ENCODE data around the gene XRCC1.
"Not testable (repeated sequence)": the region's sequence is repeated elsewhere in the genome, so short reads cannot be mapped to it uniquely, and the experiment has no call there.

XRCC1 gene

DNA sequence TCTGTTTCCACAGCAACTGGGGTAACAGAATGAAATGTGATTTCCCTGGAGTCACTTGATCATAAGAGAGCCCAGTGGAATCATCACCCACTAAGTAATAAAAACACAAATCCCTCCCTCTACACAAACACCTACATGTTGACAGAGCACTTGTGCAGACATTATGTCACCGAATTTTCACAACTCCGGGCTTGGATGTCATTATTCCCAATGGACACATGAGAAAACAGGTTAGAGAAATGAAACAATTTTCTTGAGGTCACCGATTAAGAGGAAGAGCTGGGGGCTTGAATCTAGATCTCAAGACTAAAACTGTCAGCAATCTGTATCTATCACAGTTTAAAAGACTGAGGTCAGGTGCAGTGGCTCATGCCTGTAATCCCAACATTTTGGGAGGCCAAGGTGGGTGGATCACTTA, 3.1 kb downstream of the XRCC1 start:
- no peak for DNase-seq

DNA sequence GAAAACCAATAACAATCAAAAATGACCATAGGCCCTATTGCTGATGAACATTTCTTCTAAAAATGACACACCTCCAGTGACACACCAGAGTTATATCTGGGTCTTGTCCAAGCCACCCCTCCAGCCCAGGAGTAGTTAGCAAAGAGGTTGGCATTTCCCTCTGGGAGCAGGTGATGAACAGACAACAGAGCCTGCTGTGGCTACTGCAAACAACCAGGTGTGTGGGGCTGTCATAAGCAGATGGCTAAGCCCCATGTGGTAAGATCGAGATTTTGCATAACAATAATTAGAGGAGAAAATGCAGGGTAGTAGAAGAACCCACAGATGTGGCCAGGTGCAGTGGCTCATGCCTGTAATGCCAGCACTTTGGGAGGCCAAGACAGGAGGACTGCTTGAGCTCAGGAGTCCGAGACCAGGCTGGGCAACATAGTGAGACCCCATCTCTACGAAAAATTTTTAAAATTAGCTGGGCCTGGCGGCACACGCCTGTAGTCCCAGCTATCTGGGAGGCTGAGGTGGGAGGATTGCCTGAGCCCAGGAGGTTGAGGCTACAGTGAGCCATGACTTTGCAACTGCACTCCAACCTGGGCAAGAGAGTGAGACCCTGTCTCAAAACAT, 5.0 kb downstream of the XRCC1 start:
- peak; percentile 48 to 70 for DNase-seq

DNA sequence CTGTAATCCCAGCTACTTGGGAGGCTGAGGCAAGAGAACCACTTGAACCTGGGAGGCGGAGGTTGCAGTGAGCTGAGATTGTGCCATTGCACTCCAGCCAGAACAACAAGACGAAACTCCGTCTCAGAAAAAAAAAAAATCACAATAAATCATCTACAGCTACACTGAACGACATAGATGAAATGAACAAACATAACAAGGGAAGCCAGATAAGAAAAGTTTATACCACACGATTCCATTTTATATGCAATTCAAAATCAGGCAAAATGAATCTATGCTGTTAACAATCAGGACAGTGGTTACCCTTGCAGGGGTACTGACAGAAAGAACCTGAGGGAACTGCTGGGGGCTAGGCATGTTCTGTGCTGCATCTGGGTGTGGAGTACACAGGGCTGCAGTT, 5.7 kb downstream of the XRCC1 start:
- DNase-seq, result no peak

DNA sequence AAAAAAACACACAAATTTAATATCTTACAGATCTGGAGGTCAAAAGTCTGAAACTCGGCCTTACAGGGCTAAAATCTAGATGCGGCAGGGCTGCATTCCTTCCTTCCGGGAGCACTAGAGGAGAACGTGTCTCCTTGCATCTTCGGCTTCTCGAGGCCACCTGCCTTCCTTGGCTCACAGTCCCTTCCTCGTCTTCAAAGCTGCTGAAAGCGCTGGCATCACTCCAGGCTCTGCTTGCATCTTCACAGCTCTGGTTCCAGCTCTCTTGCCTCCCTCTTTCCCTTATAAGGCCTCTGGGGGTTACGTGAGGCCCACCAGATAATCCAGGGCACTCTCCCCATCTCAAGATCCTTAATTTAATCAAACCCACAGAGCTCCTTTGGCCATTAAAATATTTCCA, 10.5 kb downstream of the XRCC1 start:
- no peak for DNase-seq

DNA sequence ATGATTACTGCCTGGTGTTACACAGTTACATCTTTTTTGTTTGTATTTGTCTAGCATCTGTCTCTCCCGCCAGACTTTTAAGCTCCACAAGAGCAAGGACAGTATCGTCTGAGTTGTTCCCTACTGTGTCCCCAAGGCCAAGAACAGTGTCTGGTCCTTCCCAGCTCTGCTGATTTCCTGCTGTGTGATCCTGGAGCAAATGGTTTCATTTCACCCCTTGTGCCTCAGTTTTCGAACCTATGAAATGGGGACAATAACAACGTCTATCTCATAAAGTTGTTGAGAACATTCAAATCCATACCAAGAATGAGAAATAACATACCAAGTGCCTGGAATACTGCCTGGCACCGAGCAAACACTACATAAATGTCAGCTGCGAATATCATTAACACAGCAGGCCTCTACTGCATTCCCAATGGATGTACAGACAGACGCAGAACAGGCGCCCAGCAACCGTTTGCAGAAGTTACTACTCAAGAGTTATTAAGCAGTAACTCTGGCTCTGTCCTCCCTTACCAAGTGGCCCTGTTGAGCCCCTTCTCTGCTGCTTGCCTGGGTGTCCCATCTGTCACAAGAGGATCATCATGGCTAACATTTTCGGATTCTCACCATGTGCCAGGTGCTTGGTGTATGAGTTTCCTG, 11.4 kb downstream of the XRCC1 start:
- DNase-seq, result no peak

DNA sequence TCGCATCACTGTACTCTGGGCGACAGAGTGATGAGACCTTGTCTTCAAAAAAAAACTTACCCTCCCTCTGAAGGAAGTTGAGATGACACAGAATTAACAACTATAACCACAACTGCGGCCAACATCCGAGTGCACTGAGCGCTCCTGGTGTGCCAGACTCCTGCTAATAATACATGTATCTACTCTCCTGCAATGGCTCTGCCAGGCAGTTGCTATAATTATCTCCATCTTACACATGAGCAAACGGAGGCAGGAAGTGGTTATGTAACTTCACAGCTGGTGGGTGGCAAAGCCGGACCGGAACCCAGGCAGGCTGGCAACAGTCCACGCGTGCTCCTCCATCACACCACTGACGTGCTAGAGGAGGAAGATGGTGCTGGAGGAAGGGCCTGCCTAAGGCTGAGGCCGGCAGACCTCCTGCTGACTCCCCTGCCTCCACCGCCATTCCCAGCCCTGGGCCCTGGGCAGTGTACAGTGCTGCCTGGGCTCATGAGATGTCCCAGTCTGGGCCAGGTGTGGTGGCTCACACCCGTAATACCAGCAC, 12.6 kb downstream of the XRCC1 start:
- DNase-seq, result no peak

DNA sequence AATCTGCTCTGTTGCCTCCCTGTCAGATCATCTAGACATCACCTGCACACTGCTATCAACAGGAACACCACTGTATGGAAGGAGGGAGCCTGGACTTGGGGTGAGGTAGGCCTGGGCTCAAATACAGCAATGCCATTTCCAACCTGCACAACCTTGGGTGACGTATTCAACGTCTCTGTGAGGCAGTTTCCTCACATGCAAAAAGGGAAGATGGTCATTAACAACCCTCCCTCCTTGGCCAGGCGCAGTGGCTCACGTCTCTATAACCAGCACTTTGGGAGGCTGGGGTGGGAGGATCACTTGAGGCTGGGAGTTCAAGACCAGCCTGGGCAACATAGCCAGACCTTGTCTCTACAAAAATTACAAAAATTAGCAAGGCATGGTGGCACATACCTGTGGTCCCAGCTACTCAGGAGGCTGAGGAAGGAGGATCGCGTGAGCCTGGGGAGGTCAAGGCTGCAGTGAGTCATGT, 13.1 kb downstream of the XRCC1 start:
- DNase-seq, result no peak

DNA sequence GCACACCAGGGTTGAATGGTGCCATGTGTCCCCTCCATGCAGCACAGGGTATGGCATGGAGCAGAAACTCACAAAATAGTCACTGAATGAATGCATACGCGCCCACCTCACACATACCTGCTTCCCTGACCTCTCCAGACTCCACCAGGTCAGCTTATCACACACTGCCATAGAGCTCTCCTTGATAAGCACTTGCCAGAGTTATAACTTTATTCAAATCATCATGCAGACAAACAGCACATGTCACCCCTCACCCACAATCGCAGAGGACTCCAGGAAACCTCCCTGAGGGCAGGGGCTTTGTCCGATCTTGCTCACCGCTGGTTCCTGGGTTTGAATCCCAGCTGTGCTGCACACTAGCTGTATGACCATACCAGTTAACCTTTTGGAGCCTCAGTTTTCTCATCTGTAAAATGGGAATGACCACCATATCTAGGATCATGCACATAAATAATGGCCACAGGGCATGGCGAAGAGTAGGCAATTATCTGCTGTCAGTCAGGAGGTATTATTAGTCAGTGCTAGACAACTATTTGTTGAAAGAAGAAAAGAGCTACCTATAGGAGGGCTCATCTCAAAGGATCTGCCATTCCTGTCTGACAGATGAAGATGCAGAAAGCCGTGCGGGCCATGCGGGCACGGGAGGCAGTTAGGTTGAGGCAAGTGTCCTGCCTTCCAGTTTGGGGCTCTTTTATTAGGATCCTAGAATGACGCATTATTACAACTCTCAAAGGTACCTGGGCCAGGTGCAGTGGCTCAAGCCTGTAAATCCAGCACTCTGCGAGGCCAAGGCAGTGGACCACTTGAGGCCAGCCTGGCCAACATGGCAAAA, 14.0 kb downstream of the XRCC1 start:
- DNase-seq, result no peak

DNA sequence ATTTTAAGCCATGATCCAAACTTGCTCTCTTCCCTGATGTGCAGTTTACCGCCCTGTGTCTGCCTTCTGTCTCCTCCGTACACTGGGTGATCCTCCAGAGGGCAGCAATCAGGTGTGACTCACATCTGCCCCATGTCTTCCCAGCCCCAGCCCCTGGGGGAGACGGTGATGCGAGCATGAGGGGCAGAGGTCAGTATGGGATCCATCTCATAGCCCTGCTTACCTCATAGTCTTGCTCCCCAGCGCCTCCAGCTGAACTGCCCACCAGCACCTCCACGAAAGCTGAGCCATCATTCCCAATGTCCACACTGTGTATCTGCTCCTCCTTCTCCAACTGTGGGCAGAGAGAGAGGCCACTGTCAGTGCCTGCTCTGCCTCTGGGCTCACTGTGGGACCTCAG, 14.6 kb downstream of the XRCC1 start:
- no peak for DNase-seq

DNA sequence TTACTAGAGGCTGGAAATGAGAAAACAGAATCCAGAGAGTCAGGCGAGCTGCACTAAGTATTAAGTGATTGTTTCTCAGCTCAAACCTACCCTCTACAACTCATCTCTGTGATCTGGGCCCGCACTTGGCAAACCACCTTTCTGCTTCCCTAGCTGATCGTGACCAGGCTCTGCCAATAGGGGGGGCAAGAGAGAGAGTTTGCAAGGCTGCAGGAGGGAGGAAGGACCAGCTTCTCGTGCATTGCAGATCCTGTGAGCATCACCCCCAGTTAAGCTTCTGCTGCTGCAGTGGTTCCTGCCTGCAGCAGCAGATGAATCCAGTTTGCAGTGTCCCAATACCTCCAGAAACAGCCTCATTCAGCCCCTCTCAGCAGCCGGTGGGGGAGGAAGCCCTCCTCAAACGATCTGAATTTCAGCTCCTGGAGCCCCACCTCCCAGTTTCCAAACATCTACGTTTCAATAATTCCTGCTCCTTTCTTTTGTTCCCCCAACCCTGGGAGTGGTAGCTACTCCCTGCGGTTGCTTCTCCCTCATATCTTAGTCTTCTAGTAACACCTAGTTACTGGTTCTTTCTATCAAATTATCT, 20.0 kb downstream of the XRCC1 start:
- peak; percentile 62 to 75 for DNase-seq

DNA sequence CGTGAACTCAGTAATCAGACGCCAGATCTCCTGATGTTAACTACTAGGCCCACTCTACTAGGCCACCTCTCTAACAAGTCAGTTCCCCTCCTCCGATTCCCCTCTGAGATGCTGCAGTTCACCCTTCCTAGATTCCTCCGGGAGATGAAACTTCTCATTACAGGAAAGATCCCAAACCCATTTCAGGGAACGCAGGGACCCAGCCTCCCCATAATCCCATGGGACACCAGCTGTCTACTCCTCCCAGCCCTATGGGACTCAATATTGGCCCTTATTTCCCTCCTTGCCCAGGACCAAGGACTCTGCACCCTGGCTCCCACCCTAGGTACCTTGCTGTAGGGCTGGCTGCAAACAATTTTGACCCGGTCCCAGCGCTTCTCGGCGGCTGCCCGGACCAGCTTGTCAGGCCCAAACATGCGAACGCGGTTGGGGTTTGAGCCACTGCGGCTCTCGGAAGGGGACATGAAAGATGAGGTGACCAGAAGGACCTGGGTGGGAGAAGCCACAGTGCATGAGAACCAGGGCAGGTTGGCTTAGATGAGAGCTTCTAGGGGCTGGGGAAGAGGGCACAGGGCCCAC, 20.9 kb downstream of the XRCC1 start:
- no peak for DNase-seq

DNA sequence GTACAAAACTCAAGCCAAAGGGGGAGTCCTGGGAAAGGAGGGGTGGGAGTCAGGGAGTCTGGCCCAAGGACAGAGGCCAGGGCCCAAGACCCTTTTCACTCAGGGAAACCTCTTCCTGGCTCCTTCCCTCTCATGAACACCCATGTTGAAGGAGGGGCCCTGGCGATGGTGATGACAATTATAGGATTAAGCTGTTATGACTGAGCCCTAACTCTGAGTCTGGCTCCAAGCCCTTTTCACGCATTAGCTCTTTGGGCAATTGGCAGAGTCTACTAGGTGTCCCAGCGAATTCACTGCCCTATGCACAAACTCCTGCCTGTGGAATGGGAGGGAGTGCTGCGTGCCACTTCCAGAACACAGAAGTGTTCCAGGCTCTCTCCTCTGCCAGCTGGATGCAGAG, 21.7 kb downstream of the XRCC1 start:
- no peak for DNase-seq

DNA sequence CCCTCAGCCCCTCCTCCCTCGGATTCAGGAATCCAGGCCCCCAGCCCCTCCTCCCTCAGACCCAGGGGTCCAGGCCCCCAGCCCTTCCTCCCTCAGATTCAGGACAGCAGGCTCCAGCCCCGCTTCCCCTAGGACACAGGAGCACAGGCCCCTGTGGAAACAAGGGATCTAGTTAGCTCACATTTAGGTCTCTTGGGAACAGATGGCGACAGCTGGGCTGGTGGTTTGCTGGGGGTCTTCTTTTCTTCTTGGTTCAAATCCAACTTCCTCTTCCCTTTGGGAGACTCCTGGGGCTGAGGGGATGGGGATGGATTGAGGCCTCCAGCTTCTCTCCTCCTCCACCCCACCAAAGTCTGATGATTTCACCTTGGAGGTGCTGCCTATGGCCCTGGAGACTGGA, 22.7 kb downstream of the XRCC1 start:
- DNase-seq, result no peak

DNA sequence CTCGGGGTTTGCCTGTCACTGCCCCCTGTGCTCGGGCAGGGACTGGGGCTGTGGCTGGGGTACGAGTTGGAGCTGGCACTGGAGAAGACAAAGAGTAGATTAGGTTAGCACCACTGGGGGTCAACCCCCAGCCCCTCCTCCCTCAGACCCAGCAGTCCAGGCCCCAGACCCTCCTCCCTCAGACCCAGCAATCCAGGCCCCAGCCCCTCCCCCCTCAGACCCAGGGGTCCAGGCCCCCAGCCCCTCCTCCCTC, 23.2 kb downstream of the XRCC1 start:
- no peak for DNase-seq

DNA sequence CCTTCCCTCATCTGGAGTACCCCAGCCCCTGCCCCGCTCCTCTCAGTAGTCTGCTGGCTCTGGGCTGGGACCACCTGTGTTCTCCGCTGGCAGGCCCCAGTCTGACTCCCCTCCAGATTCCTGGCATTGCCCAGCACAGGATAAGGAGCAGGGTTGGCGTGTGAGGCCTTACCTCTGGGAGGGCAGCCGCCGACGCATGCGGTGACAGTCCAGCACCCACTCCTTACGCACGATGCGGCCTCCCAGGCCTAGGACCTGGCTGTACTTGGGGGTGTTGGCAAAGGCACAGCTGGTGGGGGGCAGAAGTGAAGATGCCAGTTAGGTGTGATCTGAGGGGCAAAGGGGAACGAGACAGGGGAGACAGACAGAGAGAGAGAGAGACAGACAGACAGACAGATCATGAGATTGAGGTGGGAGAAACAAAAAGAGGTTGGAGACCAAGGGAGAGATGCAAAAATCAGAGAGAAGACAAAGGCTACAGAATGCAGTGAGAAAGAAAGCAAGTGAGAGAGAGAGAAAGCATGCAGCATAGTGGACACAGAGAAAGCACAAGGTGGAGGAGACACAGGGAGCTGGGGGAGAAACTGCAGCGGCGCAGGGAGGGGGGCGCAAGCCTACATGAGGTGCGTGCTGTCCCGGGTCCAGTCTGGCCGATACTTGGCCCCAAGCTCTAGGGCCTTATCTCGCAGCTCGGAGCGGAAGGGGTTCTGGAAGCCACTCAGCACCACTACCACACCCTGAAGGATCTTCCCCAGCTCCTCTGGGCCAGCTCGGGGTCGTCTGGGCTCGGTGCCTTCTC, 23.7 kb downstream of the XRCC1 start:
- no peak for DNase-seq

DNA sequence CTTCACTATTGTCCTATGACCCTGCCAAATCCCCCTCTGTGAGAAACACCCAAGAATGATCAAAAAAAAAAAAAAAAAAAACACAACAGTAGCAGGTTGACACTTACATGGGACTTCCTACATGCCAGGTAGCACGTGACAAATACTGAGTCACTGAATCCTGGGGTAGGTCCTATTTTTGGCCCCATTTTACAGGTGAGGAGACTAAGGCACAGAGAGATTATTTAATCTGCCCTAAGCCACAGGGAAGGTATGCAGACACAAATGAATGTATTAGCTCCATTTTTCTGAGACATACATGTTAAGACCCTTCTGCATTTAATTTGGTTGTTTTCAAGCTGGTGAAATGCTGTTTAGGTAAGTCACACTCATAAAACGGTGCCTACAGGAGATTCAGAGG, 26.6 kb downstream of the XRCC1 start:
- no peak for DNase-seq

DNA sequence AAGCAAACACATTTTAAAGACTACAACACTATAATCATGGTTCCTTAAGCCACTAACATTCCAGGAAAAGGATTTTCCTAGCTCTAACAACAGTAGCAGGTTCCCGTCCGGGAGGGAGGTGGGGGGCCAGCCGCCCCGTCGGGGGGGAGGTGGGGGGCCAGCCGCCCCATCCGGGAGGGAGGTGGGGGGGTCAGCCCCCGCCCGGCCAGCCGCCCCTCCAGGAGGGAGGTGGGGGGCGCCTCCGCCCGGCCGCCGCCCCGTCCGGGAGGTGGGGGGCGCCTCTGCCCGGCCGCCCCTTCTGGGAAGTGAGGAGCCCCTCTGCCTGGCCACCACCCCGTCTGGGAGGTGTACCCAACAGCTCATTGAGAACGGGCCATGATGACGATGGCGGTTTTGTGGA, 27.4 kb downstream of the XRCC1 start:
- not testable (repeated sequence) for DNase-seq

DNA sequence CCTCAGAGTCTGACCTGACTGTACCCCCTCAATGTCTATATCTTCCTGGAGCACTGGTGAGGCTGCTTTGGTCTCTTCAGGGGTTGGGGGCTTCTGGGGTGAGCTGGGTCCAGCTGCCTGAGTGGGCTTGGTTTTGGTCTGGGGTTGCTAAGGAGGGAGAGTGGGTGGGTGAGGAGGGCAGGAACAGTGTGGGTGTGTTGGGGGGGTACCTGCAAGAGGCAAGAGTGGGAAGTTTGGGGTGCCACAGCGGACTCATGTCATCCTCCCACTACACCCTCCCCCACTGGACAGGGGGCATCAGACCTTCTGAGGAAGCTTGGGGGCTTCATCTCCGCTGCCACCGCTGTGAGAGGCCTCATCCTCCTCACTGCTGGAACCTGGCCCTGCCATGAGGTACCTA, 28.7 kb downstream of the XRCC1 start:
- no peak for DNase-seq

DNA sequence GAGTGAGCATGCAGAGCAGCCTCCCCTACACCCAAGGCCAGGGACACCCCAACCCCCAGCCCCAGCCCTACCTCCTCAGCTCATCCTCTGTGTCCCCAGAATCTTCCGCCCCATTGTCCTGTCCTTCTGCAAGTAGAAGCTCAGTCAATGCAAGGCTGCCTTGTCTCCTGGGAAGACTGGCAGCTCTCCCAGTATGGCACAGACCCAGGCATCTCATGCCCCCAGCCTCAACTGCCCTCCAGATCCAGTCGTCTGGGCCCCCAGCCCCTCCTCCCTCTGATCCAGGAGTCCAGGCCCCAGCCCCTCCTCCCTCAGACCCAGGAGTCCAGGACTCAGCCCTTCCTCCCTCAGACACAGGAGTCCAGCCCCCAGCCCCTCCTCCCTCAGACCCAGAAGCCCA, 29.3 kb downstream of the XRCC1 start:
- no peak for DNase-seq

DNA sequence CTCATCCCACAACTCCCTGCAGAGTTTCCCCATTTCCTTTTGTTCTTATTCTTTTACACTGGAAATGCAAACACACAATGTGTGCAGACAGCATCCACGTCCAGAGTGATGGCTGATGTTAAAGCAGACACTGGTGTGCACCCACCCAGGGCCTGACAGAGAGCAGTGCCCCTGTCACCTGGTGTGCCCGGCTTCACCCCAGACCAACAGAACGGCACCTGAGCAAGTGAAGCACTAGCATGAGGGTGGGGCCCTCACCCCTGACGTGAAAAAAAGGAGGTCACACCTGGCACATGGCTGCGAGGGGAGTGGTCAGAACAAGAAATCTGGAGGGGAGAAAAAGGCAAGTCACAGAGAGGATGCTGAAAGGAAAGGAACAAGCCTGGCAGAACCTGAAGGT, 30.1 kb downstream of the XRCC1 start:
- no peak for DNase-seq

DNA sequence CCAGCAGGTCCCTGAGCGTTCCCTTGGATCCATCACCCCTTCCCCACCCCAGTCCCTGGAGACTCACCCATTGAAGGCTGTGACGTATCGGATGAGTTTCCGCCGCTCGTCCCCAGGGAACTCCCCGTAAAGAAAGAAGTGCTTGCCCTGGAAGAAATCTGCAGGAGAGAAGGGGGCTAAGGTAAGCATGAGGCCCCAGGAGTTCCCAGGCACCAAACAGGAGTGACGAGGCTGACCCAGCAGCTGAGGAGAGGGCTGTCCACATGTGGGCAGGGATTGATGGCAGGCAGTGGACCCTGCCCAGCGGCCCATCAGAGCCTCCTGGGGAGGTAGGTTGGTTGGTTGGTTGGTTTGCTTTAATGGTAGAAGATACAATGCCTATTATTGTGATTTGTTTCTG, 31.2 kb downstream of the XRCC1 start:
- DNase-seq, result no peak

DNA sequence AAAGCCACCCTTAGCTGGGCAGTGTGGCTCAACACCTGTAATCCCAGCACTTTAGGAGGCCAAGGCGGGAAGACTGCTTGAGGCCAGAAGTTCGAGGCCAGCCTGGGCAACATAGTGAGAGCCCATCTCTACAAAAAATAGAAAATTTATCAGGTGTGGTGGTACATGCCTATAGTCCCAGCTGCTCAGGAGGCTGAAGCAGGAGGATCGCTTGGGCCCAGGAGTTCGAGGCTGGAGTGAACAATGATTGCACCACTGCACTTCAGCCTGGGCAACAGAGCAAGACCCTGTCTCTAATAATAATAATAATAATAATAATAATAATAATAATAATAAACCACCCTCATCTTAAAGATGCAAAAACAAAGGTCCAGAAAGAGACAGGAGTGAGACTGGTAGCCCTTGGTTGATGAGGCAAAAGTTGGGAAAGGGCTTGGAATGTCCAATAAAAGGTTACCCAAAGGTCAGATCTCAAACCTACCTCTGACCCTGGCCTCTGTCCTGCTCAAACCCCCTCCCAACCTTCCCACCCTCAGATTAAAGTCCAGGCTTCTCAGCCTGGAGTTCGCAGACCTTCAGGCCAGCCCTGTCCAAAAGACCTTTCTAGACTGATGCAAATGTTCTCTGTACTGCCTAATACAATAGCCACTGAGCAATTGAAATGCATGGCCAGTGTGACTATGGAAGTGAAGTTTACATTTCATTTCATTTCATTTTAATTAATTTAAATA, 33.2 kb downstream of the XRCC1 start:
- DNase-seq, result no peak
